KMS-11 (cell line): ENCODE data around the gene DNAJC7.

Experiments
- H2AFZ ChIP-seq: fragments of 200-600 bp; sonication (generic); 2 replicates; pipeline ENCODE4 v1.6.1; 2016; ENCODE audit warnings: antibody characterized with exemption, mixed run types, low read depth
- H3K27ac ChIP-seq: fragments of 200-600 bp; sonication (generic); 2 replicates; pipeline ENCODE4 v1.6.1; 2016; ENCODE audit warnings: mild to moderate bottlenecking, mixed run types
- H3K27me3 ChIP-seq: fragments of 200-600 bp; sonication (generic); 2 replicates; pipeline ENCODE4 v1.6.1; 2017; ENCODE audit warnings: mild to moderate bottlenecking, low read depth, mixed run types, moderate library complexity; ENCODE audit not compliant: insufficient read depth
- H3K36me3 ChIP-seq: fragments of 200-600 bp; sonication (generic); 2 replicates; pipeline ENCODE4 v1.6.1; 2017; ENCODE audit warnings: mild to moderate bottlenecking, mixed run types; ENCODE audit not compliant: insufficient read depth
- H3K4me1 ChIP-seq: fragments of 200-600 bp; sonication (generic); 2 replicates; pipeline ENCODE4 v1.6.1; 2016; ENCODE audit warnings: mild to moderate bottlenecking, low read depth, mixed run types; ENCODE audit not compliant: poor library complexity, severe bottlenecking
- H3K4me2 ChIP-seq: fragments of 200-600 bp; sonication (generic); 2 replicates; pipeline ENCODE4 v1.7.0; 2016; ENCODE audit warnings: mild to moderate bottlenecking, mixed run types
- H3K4me3 ChIP-seq: fragments of 200-600 bp; sonication (generic); IDR thresholded peaks from 2 replicates; pipeline ENCODE4 v1.6.1; 2017; ENCODE audit warnings: low read depth, low read length, mixed read lengths; ENCODE audit not compliant: insufficient read depth
- H3K79me2 ChIP-seq: fragments of 200-600 bp; sonication (generic); 2 replicates; pipeline ENCODE4 v1.6.1; 2016; ENCODE audit warnings: low read depth, mixed run types; ENCODE audit not compliant: insufficient read depth
- H3K9ac ChIP-seq: fragments of 200-600 bp; sonication (generic); 2 replicates; pipeline ENCODE4 v1.6.1; 2016; ENCODE audit warnings: mild to moderate bottlenecking, mixed run types
- H4K20me1 ChIP-seq: fragments of 200-600 bp; sonication (generic); 2 replicates; pipeline ENCODE4 v1.6.1; 2016; ENCODE audit warnings: mild to moderate bottlenecking, mixed run types; ENCODE audit not compliant: insufficient read depth
- CTCF ChIP-seq: fragments of 200-600 bp; sonication (generic); conservative IDR thresholded peaks from 2 replicates; pipeline ENCODE4 v1.6.1; 2017; ENCODE audit warnings: low read depth, mild to moderate bottlenecking, antibody characterized with exemption, low read length, moderate library complexity, mixed read lengths

Gene DNAJC7

GRCh38 chr17:42039794-42040763, 22.8 kb upstream of the DNAJC7 start:
- H3K27me3 ChIP-seq, result no peaks in the 10 kb centered on the region
- no peaks in the 10 kb centered on the region for H3K36me3 ChIP-seq
- H3K4me1 ChIP-seq, result no peaks in the 10 kb centered on the region
- TF ChIP-seq CTCF, result no peak
- no peak overlapping the region for H3K4me2 ChIP-seq
- H2AFZ ChIP-seq, result no peak overlapping the region
- H3K4me3 ChIP-seq, result no peak overlapping the region
- H4K20me1 ChIP-seq, result no peaks in the 10 kb centered on the region
- H3K79me2 ChIP-seq, result no peaks in the 10 kb centered on the region
- H3K27ac ChIP-seq, result no peak overlapping the region
- H3K9ac ChIP-seq, result no peak overlapping the region

- Histone ChIP-seq H3K27ac (no peak overlapping the region), H2AFZ (no peak overlapping the region), H4K20me1 (no peaks in the 10 kb centered on the region), H3K4me1 (peaks cover 7% of the 10 kb centered on the region), H3K79me2 (no peaks in the 10 kb centered on the region), H3K4me2 (no peak overlapping the region), H3K27me3 (no peaks in the 10 kb centered on the region), H3K9ac (no peak overlapping the region), H3K4me3 (no peak overlapping the region), H3K36me3 (no peaks in the 10 kb centered on the region)
- no peak for TF ChIP-seq CTCF
Observed at GRCh38 chr17:42038221-42038973, 21.2 kb upstream of the DNAJC7 start.

- H2AFZ ChIP-seq, result no peak overlapping the region
- no peak overlapping the region for H3K4me2 ChIP-seq
- H3K9ac ChIP-seq, result no peak overlapping the region
- H3K4me1 ChIP-seq, result peaks cover 7% of the 10 kb centered on the region
- H3K4me3 ChIP-seq, result no peak overlapping the region
- no peaks in the 10 kb centered on the region for H4K20me1 ChIP-seq
- H3K27me3 ChIP-seq, result no peaks in the 10 kb centered on the region; the same call in 1 of the 2 replicates
- H3K79me2 ChIP-seq, result no peaks in the 10 kb centered on the region
- no peaks in the 10 kb centered on the region for H3K36me3 ChIP-seq
- H3K27ac ChIP-seq, result no peak overlapping the region
- TF ChIP-seq CTCF, result no peak
Observed at GRCh38 chr17:42034059-42034458, 16.8 kb upstream of the DNAJC7 start.

GRCh38 chr17:42031584-42031983, 14.3 kb upstream of the DNAJC7 start:
- Histone ChIP-seq H3K9ac (no peak overlapping the region), H3K27ac (no peak overlapping the region), H3K79me2 (no peaks in the 10 kb centered on the region), H3K27me3 (no peaks in the 10 kb centered on the region; the same call in 1 of the 2 replicates), H3K4me3 (no peak overlapping the region), H4K20me1 (no peaks in the 10 kb centered on the region), H2AFZ (no peak overlapping the region), H3K4me1 (peaks cover 7% of the 10 kb centered on the region), H3K4me2 (no peak overlapping the region), H3K36me3 (no peaks in the 10 kb centered on the region)
- no peak for TF ChIP-seq CTCF
